Panc1 (cell line): ENCODE results near the gene NRP1. TPM values are rescaled to one million over a fixed set of nuclear protein-coding genes. Genes with fewer than 3 reads are reported as not detected.
A peak's percentile ranks its signal among the peaks of the same experiment; 100 is the strongest.

Source experiments
- ATAC-seq: fragments of 200-7000 bp; cut with Tn5 transposase; 2 replicates; pipeline ENCODE4 v1.9.1; 2020; ENCODE audit warnings: mild to moderate bottlenecking, moderate library complexity
- BruUV-seq: library from RNA; stranded (reverse); fragments of 400-500 nt; replicated peaks from 2 replicates; lab custom pipeline; 2021; lab: Mats Ljungman, UMichigan
- CTCF ChIA-PET: fragments of 300-600 bp; sonication (Branson Sonifier 250); formaldehyde crosslinking; loops from one replicate; lab custom pipeline; 2022; ENCODE audit warnings: antibody characterized with exemption; lab: Charles Lee
- POLR2A ChIA-PET: fragments of 300-600 bp; sonication (Branson Sonifier 250); formaldehyde crosslinking; loops from one replicate; lab custom pipeline; 2022; ENCODE audit warnings: antibody characterized with exemption; lab: Charles Lee
- DNase-seq: peaks from one replicate; pipeline ENCODE4 v3.0.0-alpha.2; 2010; ENCODE audit warnings: low read depth, low spot score
- H3K27ac ChIP-seq: 2 replicates; pipeline ENCODE4 v1.5.1; 2011; ENCODE audit warnings: mild to moderate bottlenecking, low read length, inconsistent platforms
- H3K27me3 ChIP-seq: fragments of 200-500 bp; sonication (Bioruptor generic); 2 replicates; pipeline ENCODE4 v1.6.0; 2014; ENCODE audit warnings: low read length, inconsistent platforms; ENCODE audit not compliant: control insufficient read depth, insufficient read depth
- H3K36me3 ChIP-seq: fragments of 200-500 bp; sonication (Bioruptor generic); 2 replicates; pipeline ENCODE4 v1.5.1; 2014; ENCODE audit warnings: inconsistent platforms, mild to moderate bottlenecking, low read length, moderate library complexity; ENCODE audit not compliant: control insufficient read depth, insufficient read depth
- H3K4me1 ChIP-seq: 2 replicates; pipeline ENCODE4 v1.5.1; 2011; ENCODE audit warnings: inconsistent platforms, mild to moderate bottlenecking, low read length, moderate library complexity; ENCODE audit not compliant: control insufficient read depth, insufficient read depth
- H3K4me3 ChIP-seq, 2 experiments: 2 replicates each; pipeline ENCODE4 v1.5.1; 2011 to 2012; ENCODE audit warnings: low read depth in 2 of 2, low read length in 2 of 2, mild to moderate bottlenecking in 2 of 2, inconsistent platforms in 1 of 2, moderate library complexity in 1 of 2
- H3K9me3 ChIP-seq: fragments of 200-500 bp; sonication (Bioruptor generic); 2 replicates; pipeline ENCODE4 v1.5.1; 2014; ENCODE audit warnings: low read depth, mild to moderate bottlenecking, inconsistent platforms, low read length, moderate library complexity; ENCODE audit not compliant: control insufficient read depth, insufficient read depth
- POLR2AphosphoS5 ChIP-seq: IDR thresholded peaks from 2 replicates; pipeline ENCODE4 v1.6.1; 2012; ENCODE audit warnings: mild to moderate bottlenecking, low read depth, low read length, moderate library complexity
- SIN3A ChIP-seq: IDR thresholded peaks from 2 replicates; pipeline ENCODE4 v1.6.1; 2012; ENCODE audit warnings: low read depth, mild to moderate bottlenecking, low read length, moderate library complexity, borderline replicate concordance; ENCODE audit not compliant: insufficient read depth
- TCF7L2 ChIP-seq: IDR thresholded peaks from 2 replicates; pipeline ENCODE4 v1.6.1; 2011; ENCODE audit warnings: mild to moderate bottlenecking, low read depth, low read length, inconsistent platforms
- in situ Hi-C: cut with HindIII; loops from 2 replicates; pipeline ENCODE4 v1.10.0; 2016; ENCODE audit warnings: low sequenced_read_pairs, low pct_unique_long_range_greater_than_20kb
- intact Hi-C: fragments of 100-400 bp; cut with micrococcal nuclease; formaldehyde crosslinking; loops from one replicate; pipeline ENCODE4 v1.10.0; 2022; ENCODE audit not compliant: unreplicated experiment
- total RNA-seq: library from RNA; stranded (reverse); gene quantifications from one replicate; pipeline ENCODE4 v1.2.1, GENCODE V29; 2021; ENCODE audit not compliant: unreplicated experiment
- TF ChIP-seq, protein P1 (sequence below), 2 experiments: IDR thresholded peaks; 2 replicates each; pipeline ENCODE4 v1.6.1; 2011 to 2012; ENCODE audit warnings: low read depth in 2 of 2, control low read depth in 1 of 2, low read length in 1 of 2, mild to moderate bottlenecking in 1 of 2, moderate library complexity in 1 of 2; ENCODE audit not compliant: insufficient read depth in 1 of 2
- TF ChIP-seq, protein P2 (sequence below): fragments of 450-650 bp; IDR thresholded peaks from 2 replicates; pipeline ENCODE4 v1.5.1; 2017; ENCODE audit warnings: mild to moderate bottlenecking

NRP1 gene
- total RNA-seq, 1 experiment from 2014 or later, result 93.4 TPM

DNA sequence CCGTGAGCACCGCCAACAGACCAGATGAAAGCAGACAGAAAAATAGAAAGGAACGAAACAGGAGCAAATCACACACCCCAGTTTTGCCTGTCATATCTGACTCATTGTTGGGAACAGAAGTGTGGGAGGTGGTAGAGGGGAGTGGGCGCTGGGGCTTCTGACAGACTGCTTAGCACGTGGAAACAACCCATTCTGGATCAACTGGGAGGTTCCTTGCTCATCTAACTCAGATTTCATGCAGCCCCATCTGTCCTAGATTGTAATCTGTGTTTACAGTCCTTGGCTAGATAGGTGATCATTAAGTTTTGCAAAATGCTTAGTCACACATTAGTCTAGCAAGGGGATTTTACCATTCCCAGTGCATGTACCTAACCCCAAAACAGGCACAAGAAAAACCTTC, 154.1 kb downstream of the NRP1 start:
- Histone ChIP-seq H3K4me3 (no peak overlapping the region), H3K27ac (peak overlapping the region; percentile 66), H3K27me3 (no peaks in the 10 kb centered on the region), H3K9me3 (no peaks in the 10 kb centered on the region), H3K4me1 (peaks cover 3% of the 10 kb centered on the region; the same call in 1 of the 2 replicates), H3K36me3 (no peaks in the 10 kb centered on the region; the same call in 1 of the 2 replicates)
- POLR2A ChIA-PET, result no interaction called here
- ATAC-seq (no peak), DNase-seq (no peak)
- no TSS peak for BruUV-seq
- TF ChIP-seq TCF7L2 (no peak), SIN3A (no peak), POLR2AphosphoS5 (no peak)
- TF ChIP-seq, protein P1, sequence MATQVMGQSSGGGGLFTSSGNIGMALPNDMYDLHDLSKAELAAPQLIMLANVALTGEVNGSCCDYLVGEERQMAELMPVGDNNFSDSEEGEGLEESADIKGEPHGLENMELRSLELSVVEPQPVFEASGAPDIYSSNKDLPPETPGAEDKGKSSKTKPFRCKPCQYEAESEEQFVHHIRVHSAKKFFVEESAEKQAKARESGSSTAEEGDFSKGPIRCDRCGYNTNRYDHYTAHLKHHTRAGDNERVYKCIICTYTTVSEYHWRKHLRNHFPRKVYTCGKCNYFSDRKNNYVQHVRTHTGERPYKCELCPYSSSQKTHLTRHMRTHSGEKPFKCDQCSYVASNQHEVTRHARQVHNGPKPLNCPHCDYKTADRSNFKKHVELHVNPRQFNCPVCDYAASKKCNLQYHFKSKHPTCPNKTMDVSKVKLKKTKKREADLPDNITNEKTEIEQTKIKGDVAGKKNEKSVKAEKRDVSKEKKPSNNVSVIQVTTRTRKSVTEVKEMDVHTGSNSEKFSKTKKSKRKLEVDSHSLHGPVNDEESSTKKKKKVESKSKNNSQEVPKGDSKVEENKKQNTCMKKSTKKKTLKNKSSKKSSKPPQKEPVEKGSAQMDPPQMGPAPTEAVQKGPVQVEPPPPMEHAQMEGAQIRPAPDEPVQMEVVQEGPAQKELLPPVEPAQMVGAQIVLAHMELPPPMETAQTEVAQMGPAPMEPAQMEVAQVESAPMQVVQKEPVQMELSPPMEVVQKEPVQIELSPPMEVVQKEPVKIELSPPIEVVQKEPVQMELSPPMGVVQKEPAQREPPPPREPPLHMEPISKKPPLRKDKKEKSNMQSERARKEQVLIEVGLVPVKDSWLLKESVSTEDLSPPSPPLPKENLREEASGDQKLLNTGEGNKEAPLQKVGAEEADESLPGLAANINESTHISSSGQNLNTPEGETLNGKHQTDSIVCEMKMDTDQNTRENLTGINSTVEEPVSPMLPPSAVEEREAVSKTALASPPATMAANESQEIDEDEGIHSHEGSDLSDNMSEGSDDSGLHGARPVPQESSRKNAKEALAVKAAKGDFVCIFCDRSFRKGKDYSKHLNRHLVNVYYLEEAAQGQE (IDR thresholded peaks at IDR 0.05; ENCODE audit: insufficient read depth in 1 of 2, low read depth in 2 of 2, low read length in 1 of 2), result no peak
- TF ChIP-seq, protein P2, sequence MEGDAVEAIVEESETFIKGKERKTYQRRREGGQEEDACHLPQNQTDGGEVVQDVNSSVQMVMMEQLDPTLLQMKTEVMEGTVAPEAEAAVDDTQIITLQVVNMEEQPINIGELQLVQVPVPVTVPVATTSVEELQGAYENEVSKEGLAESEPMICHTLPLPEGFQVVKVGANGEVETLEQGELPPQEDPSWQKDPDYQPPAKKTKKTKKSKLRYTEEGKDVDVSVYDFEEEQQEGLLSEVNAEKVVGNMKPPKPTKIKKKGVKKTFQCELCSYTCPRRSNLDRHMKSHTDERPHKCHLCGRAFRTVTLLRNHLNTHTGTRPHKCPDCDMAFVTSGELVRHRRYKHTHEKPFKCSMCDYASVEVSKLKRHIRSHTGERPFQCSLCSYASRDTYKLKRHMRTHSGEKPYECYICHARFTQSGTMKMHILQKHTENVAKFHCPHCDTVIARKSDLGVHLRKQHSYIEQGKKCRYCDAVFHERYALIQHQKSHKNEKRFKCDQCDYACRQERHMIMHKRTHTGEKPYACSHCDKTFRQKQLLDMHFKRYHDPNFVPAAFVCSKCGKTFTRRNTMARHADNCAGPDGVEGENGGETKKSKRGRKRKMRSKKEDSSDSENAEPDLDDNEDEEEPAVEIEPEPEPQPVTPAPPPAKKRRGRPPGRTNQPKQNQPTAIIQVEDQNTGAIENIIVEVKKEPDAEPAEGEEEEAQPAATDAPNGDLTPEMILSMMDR, result no peak
- in situ Hi-C loops, result no loop called here
- intact Hi-C loops, result no loop called here
- CTCF ChIA-PET, result no interaction called here

DNA sequence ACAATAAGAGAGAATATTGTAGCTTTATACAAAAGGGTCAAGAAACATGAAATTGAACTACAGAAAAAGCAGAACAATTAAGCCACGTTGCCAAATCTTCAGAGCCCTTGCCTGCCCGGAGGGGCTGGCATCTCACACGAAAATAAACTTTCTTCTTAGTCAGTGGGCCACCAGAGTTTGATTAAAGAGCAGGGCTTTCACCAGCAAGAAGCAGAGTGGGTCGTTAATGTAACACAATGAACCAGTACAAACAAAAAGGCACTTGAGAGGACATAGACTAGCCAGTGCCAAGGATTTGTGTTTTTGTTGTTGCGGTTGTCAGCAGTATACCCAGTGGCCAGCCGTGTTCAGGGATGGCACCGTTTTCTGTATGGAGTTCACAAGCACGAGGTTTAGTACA, 155.4 kb downstream of the NRP1 start:
- Histone ChIP-seq H3K4me3 (no peak overlapping the region), H3K9me3 (no peaks in the 10 kb centered on the region), H3K36me3 (no peaks in the 10 kb centered on the region), H3K4me1 (peaks cover 3% of the 10 kb centered on the region; the same call in 1 of the 2 replicates), H3K27ac (no peak overlapping the region; the same call in 1 of the 2 replicates), H3K27me3 (no peaks in the 10 kb centered on the region)
- CTCF ChIA-PET, result no interaction called here
- POLR2A ChIA-PET, result no interaction called here
- intact Hi-C loops (no loop called here), in situ Hi-C loops (no loop called here)
- BruUV-seq, result TSS peak; percentile 79
- TF ChIP-seq, protein P2, result no peak
- no peak for TF ChIP-seq POLR2AphosphoS5
- TF ChIP-seq TCF7L2, result no peak
- TF ChIP-seq SIN3A, result no peak
- TF ChIP-seq, protein P1 (IDR thresholded peaks at IDR 0.05; ENCODE audit: insufficient read depth in 1 of 2, low read depth in 2 of 2, low read length in 1 of 2), result no peak
- ATAC-seq, result no peak
- DNase-seq, result no peak
